Hindlimb muscle (tissue), 1 donor: Measurements from ENCODE around the gene VCAN. TPM values are rescaled to one million over a fixed set of nuclear protein-coding genes. Genes with fewer than 3 reads are reported as not detected.
A peak's percentile ranks its signal among the peaks of the same experiment; 100 is the strongest.

Experiments
- DNase-seq: peaks from one replicate; pipeline ENCODE4 v3.0.0-alpha.2; 2013
- polyA plus RNA-seq: library from polyadenylated mRNA; unstranded; fragments of 120-200 nt; gene quantifications from one replicate; pipeline ENCODE4 v1.2.1, GENCODE V29; 2013; ENCODE audit not compliant: insufficient read length

The VCAN gene
- polyA plus RNA-seq, 1 donor = 211 TPM

DNA sequence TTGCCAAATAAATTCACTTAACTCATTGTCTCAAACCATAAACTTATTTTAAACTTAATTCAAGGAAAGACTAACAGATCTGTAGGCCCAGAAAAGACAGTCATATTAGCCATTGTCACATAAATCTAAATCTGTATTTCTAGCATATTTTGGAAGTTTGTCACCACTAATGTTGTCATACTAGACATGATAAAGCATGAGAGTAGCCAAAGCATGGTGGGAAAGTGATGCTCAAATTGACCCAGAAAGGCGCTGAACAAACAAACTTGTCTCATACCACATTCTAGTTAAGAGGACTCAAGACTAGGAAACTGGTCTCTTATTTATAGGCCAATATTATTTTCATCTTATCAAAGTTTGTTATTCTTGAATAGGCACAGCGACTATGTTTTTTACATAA, 99.4 kb downstream of the VCAN start:
- DNase-seq = no peak

DNA sequence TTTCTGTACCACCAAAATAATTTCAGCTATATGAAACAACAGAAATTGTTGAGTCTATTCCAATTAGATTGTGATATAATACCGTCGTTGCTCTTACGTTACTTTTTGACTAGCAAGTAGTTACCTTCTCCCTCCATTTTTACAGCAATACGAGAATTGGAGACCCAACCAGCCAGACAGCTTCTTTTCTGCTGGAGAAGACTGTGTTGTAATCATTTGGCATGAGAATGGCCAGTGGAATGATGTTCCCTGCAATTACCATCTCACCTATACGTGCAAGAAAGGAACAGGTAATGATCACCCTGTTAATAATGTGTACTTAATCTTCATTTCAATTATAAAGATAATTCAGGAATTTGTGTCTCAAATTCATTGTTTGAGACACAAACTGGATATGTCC, 100.7 kb downstream of the VCAN start:
- no peak for DNase-seq

GRCh38 chr5:83576341-83576740, 104.8 kb downstream of the VCAN start:
- DNase-seq = no peak

- no peak for DNase-seq
Measured at GRCh38 chr5:83577036-83577636, 105.6 kb downstream of the VCAN start.

GRCh38 chr5:83583859-83584258, 112.3 kb downstream of the VCAN start:
- DNase-seq = no peak

DNA sequence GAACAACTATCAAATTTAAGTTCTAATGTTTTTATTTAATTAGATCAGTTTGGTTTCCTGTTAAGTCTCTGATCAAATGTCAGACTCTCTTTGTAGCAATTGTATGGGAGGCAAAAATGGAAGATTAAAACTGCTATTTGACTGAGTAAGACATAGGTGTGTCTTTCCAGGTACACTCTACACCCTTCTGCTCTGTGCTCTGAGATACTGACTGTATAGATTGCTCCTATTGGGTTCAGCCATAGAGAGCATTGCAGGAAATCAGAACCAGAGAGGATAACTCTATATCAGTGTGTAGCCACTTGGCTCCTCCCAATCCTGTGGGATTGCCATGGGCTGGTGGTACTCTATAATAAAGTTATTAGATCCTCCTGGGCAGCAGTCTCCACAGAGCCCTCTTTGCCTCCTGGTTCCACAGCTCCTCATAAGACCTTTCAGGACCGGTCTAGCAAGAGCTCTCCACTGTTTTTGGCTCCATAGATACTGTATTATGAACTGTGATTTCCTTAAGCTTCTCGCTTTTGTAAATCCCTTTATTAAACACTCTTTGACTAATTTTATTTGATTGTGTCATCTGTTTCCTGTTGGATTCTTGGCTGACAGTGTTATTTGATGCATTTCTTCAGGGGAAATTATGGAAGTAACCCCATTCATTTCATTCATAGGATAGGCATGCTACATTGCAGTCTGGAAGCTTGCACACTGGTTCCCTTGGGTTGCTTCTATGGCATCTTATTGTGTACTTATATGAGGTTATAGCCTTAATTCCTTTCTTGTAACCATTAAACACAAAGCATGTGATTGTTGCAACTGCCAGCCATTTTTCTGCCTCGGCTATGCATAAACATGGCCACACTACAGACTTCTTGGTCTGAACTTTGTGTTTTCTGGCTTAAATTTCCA, 115.6 kb downstream of the VCAN start:
- no peak for DNase-seq

- DNase-seq = no peak
Measured at GRCh38 chr5:83589786-83590185, 118.2 kb downstream of the VCAN start.

- DNase-seq = no peak
Measured at GRCh38 chr5:83590966-83591365, 119.4 kb downstream of the VCAN start.

- DNase-seq = no peak
Measured at GRCh38 chr5:83595217-83595616, 123.7 kb downstream of the VCAN start.

- DNase-seq = peak; percentile 44
Measured at GRCh38 chr5:83608122-83608521, 136.6 kb downstream of the VCAN start.

DNA sequence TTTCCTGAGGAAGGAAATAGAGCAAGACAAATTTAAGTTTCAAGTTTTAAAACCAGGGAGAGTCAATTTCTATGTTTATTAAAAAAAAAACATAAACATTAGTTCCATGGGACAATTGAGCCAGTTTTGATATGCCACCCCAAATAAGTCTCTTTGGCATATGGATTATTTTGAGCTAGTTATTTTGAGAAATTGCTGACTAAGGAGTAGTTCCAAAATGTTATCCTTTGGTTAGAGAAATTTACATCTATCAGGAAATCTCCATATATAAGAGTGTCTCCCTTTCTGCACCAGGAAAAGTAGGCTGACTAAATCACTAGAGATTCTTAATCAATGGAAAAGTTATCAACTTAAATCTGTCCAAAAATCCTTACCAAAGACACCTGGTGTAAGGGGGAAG, 143.3 kb downstream of the VCAN start:
- DNase-seq = no peak

- DNase-seq = no peak
Measured at GRCh38 chr5:83628360-83628759, 156.8 kb downstream of the VCAN start.

Other genes with a start within 250 kb of the VCAN start
- 0.41 TPM for gene HAPLN1, start 249.1 kb downstream of the VCAN start, polyA plus RNA-seq